MCF 10A (cell line): ENCODE data around the gene ZSCAN2. TPM values are rescaled to one million over a fixed set of nuclear protein-coding genes. Genes with fewer than 3 reads are reported as not detected.

Experiments
- BruUV-seq: library from RNA; stranded (reverse); fragments of 400-500 nt; replicated peaks from 2 replicates; lab custom pipeline; 2021; lab: Mats Ljungman, UMichigan
- CTCF ChIA-PET: fragments of 300-600 bp; sonication (Branson Sonifier 250); formaldehyde crosslinking; extraction: SDS; loops from one replicate; lab custom pipeline; 2021; ENCODE audit warnings: antibody characterized with exemption, inconsistent platforms; lab: Yijun Ruan, JAX
- POLR2A ChIA-PET: fragments of 300-600, 350-650 bp; sonication (Branson Sonifier 250); formaldehyde crosslinking; extraction: SDS; loops from one replicate; lab custom pipeline; 2020; ENCODE audit warnings: antibody characterized with exemption, inconsistent platforms; lab: Yijun Ruan, JAX
- DNase-seq: peaks from one replicate; pipeline ENCODE4 v3.0.0-alpha.2; 2018; ENCODE audit not compliant: unreplicated experiment
- H3K27ac Mint-ChIP-seq: one replicate; pipeline ENCODE4 v1.8.0; 2022; ENCODE audit warnings: mild to moderate bottlenecking, low read depth, mixed read lengths; ENCODE audit not compliant: unreplicated experiment
- H3K27me3 Mint-ChIP-seq: one replicate; pipeline ENCODE4 v1.8.0; 2022; ENCODE audit warnings: mixed read lengths; ENCODE audit not compliant: insufficient read depth, unreplicated experiment
- H3K36me3 Mint-ChIP-seq: one replicate; pipeline ENCODE4 v1.8.0; 2022; ENCODE audit warnings: mild to moderate bottlenecking, moderate library complexity, mixed read lengths; ENCODE audit not compliant: insufficient read depth, unreplicated experiment
- H3K4me1 Mint-ChIP-seq: one replicate; pipeline ENCODE4 v1.8.0; 2022; ENCODE audit warnings: mixed read lengths; ENCODE audit not compliant: insufficient read depth, unreplicated experiment
- H3K4me3 Mint-ChIP-seq: one replicate; pipeline ENCODE4 v1.8.0; 2022; ENCODE audit warnings: mild to moderate bottlenecking, moderate library complexity, mixed read lengths; ENCODE audit not compliant: unreplicated experiment
- H3K9me3 Mint-ChIP-seq: one replicate; pipeline ENCODE4 v1.8.0; 2022; ENCODE audit warnings: mixed read lengths; ENCODE audit not compliant: unreplicated experiment
- intact Hi-C: fragments of 100-400 bp; cut with micrococcal nuclease; formaldehyde crosslinking; loops from 2 replicates; pipeline ENCODE4 v1.14.1; 2022
- total RNA-seq: library from RNA; stranded (reverse); gene quantifications from 2 replicates; pipeline ENCODE4 v1.2.3, GENCODE V29; 2022
- TF ChIP-seq, protein P1 (sequence below): fragments of 200-600 bp; IDR thresholded peaks from one replicate; pipeline ENCODE4 v1.8.0; 2022; ENCODE audit warnings: antibody characterized with exemption, mild to moderate bottlenecking; ENCODE audit not compliant: unreplicated experiment

ZSCAN2 gene
- total RNA-seq, 1 experiment from 2014 or later: 4.2 TPM

DNA sequence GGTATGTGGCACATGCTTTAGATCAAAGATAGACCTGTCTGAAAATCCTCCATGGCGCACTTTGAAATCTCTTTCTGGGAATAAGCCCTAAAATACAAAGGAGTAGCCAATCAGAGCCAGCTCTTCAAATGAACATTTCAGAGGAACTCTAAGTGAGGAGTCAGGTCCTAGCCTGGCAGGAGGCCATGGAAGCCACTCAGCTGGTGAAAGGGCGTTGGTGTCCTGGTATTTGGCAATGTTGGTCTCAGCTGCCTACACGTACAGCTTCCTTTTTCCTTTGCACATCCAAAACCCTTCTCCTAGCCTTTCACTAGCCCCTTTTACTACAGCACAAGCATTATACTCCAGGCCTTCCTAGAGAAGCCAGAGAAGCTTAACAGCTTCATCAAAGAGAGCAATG is 47.7 kb downstream of the ZSCAN2 start:
- H3K4me1 Mint-ChIP-seq: peaks cover 21% of the 10 kb centered on the region
- no TSS peak for BruUV-seq
- ChIA-PET POLR2A (interaction anchor here (0.6 to 2.1 kb wide), 8 partner anchors 10 to 1397 kb away, joined by 3 to 12 read pairs (median 5); partner anchors contain the start of gene SEC11A), CTCF (interaction anchor here (0.6 to 1.5 kb wide), 5 partner anchors 10 to 280 kb away, joined by 3 to 7 read pairs (median 4); no protein-coding TSS in a partner anchor)
- H3K9me3 Mint-ChIP-seq: no peaks in the 10 kb centered on the region
- no peaks in the 10 kb centered on the region for H3K27me3 Mint-ChIP-seq
- peak; percentile 49 for DNase-seq
- H3K4me3 Mint-ChIP-seq: no peak overlapping the region
- intact Hi-C loops: no loop called here
- no peak overlapping the region for H3K27ac Mint-ChIP-seq
- H3K36me3 Mint-ChIP-seq: peaks cover 97% of the 10 kb centered on the region
- TF ChIP-seq, protein P1, sequence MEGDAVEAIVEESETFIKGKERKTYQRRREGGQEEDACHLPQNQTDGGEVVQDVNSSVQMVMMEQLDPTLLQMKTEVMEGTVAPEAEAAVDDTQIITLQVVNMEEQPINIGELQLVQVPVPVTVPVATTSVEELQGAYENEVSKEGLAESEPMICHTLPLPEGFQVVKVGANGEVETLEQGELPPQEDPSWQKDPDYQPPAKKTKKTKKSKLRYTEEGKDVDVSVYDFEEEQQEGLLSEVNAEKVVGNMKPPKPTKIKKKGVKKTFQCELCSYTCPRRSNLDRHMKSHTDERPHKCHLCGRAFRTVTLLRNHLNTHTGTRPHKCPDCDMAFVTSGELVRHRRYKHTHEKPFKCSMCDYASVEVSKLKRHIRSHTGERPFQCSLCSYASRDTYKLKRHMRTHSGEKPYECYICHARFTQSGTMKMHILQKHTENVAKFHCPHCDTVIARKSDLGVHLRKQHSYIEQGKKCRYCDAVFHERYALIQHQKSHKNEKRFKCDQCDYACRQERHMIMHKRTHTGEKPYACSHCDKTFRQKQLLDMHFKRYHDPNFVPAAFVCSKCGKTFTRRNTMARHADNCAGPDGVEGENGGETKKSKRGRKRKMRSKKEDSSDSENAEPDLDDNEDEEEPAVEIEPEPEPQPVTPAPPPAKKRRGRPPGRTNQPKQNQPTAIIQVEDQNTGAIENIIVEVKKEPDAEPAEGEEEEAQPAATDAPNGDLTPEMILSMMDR: no peak

DNA sequence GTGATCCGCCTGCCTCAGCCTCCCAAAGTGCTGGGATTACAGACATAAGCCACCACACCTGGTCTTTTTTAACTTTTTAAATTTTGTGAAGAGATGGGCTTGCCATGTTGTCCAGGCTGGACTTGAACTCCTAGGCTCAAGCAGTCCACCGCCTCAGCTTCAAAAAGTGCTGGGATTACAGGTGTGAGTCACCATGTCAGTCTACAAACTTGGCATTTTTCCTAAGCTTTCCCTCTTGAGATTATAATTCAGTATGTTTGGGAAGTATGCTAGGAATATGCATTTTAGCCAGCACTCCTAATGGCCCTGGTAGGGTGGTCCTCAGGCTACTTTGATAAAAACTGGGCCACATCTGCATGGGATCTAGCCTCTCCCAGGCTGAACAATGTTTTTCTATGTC is 48.9 kb downstream of the ZSCAN2 start:
- CTCF ChIA-PET: interaction anchor here (1.3 to 1.5 kb wide), 2 partner anchors 9 to 11 kb away, joined by 6 to 7 read pairs; no protein-coding TSS in a partner anchor
- no peak overlapping the region for H3K4me3 Mint-ChIP-seq
- POLR2A ChIA-PET: interaction anchor here (1.8 to 2.1 kb wide), 2 partner anchors 11 to 67 kb away, joined by 9 to 10 read pairs; partner anchors contain the start of gene SEC11A

DNA sequence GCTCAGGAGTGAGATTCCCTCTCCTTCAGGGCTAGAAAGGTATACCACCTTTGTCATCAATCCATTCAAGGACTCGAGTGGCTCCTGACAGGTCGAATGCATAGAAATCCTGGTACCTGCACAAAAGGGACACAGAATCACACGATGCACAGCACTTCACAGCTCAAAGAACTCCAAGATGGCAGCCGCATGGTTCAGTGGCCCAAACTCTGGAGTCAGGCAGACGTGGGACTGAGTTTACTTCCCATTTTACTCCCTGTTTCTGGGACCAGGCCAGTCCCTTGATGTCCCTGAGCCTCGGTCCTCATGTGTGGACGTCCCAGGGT is 52.7 kb downstream of the ZSCAN2 start:
- POLR2A ChIA-PET: interaction anchor here (0.6 to 4.7 kb wide), 17 partner anchors 9 to 1066 kb away, joined by 3 to 42 read pairs (median 5); partner anchors contain the start of genes SEC11A and ZSCAN2
- BruUV-seq: no TSS peak
- no peaks in the 10 kb centered on the region for H3K27me3 Mint-ChIP-seq

More for the DNA sequence above, 48.9 kb downstream of the ZSCAN2 start:
- Mint-ChIP-seq H3K4me1 (peaks cover 21% of the 10 kb centered on the region), H3K36me3 (peaks cover 90% of the 10 kb centered on the region), H3K9me3 (no peaks in the 10 kb centered on the region), H3K27me3 (no peaks in the 10 kb centered on the region), H3K27ac (no peak overlapping the region)
- intact Hi-C loops: loop anchor here (5.0 kb wide), 1 partner anchor 47 kb away; the partner anchor contains the start of gene ZSCAN2
- no TSS peak for BruUV-seq
- peak; percentile 30 for DNase-seq
- TF ChIP-seq, protein P1: no peak

More for the DNA sequence above, 52.7 kb downstream of the ZSCAN2 start:
- Mint-ChIP-seq H3K4me1 (peaks cover 28% of the 10 kb centered on the region), H3K36me3 (peaks cover 57% of the 10 kb centered on the region), H3K4me3 (peak overlapping the region; percentile 96), H3K9me3 (no peaks in the 10 kb centered on the region), H3K27ac (peak overlapping the region; percentile 98)
- TF ChIP-seq, protein P1: no peak
- CTCF ChIA-PET: interaction anchor here (0.6 to 4.7 kb wide), 16 partner anchors 10 to 391 kb away, joined by 3 to 40 read pairs (median 4); no protein-coding TSS in a partner anchor
- intact Hi-C loops: loop anchor here (5.0 kb wide), 1 partner anchor 51 kb away; the partner anchor contains the start of gene ZSCAN2
- no peak for DNase-seq
